ENCODE results near the gene TRIM52.

- TF ChIP-seq HOXA7 (CRISPR knock-in tag; IDR thresholded peaks at IDR 0.05) (peak; percentile 90), TP53 (CRISPR knock-in tag; IDR thresholded peaks at IDR 0.05) (peak; percentile 67; the same call in 1 of the 2 replicates)
Measured at GRCh38 chr5:181207214-181207959, 53.6 kb downstream of the TRIM52 start.
